ENCODE data around the gene NRXN3.

NRXN3 gene

DNA sequence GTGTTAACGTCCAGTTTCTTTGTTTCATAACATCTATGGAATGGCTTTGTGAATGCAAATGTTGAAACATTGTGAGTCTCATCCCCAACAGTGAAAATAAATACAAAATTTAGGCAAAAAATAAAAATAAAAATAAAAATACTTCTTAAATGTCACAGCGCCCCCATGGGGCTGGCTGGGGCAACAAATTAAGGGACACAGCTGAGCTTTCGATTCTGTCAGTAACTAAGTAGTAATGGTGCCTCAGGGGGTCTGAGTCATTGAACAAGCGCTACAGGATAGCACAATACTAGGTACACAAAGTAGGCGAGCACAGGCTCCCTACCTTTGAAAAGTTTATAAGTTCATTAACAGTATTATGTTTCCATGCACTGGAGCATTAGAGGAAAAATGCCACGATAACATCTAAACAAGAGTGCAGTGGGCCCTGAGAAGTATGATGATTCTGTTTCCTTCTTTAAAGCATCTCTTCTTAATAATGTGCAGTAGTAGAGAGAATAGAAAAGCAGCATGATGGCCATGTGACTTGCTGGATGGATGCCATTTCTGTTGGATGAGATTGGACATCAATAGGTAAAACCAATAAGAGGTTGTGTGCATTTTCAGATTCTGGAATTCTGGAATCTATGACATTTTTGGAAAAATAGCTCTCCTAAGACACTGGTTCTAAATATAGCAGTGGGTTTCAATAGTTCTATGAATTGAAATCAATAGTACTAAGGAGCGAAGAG is 1374.0 kb downstream of the NRXN3 start:
- no peak for DNase-seq (ENCODE audit: low read depth)

DNA sequence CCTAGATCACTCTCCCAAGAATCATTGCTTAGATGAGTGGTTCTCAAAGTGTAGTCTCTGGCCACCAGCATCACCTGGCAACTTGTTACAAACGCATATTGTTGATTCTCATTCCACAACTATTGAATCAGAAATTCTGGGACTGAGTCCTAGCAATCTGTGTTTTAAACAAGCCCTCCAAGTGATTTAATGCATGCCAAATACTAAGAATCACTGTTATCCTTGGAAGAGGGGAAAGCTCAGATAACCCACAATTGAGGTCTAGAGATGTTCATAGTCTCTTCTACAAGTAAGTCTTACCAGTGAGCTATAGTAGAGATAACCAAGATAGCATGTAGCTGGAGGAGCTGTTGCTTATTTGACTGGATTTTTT is 1374.5 kb downstream of the NRXN3 start:
- DNase-seq (ENCODE audit: low read depth): no peak

GRCh38 chr14:79548836-79549235 is 1378.7 kb downstream of the NRXN3 start:
- DNase-seq (ENCODE audit: low read depth): no peak

DNA sequence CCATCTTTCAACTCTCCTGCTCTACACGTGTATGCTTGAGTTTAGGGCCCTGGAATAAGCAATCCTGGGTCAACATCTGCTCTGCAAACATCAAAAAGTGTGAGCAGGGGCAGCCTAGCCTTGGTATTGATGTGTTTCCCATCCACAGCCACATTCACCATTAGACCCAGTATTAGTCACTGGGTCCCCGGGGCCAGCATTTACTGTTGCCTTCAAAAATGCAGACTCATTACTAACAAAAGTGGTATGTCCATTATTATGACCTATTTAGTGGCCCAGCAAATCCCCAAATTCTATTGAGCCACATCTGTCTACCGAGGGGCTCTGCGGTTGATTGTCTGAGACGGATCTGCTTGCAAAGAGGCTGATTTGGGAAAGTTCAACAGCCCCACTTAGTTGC is 1379.3 kb downstream of the NRXN3 start:
- DNase-seq (ENCODE audit: low read depth): no peak

DNA sequence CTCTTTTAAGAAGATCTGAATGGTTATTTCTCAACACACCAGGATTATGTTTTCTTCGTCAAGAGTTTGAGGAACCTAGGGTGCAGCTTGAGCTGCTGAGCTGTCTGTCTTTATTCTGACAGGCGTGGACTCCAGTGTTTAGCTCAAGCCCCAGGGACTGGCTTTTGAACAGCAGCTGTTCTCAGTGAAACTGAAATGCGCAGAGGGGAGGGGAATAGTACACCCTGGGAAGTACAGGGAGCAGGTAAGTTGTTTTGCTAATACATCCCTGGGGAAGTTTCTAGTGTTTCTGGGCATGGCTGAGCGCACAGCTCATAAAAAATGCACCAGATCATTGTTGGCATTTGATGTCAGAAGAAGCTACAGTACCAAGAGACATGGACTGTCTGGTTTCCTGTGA is 1381.3 kb downstream of the NRXN3 start:
- no peak for DNase-seq (ENCODE audit: low read depth)

DNA sequence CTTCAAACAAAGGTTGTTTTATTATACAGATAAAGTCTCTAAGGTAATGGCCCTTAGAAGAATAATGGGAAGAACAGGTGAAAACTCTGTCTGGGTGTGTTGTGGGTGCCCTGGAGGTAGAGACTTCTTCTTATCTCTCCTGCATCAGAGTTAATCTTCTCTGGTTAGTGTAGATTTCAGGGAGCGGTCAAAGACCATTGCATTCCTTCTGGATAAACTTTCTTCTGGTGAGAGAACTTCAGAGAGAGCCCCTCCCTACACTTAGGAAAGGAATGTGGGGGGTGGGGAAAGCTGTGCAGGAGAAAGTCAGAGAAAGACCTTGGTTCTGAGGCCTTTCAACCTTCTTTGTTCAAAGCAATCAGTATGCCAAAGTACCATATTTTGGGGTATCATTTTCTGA is 1382.6 kb downstream of the NRXN3 start:
- no peak for DNase-seq (ENCODE audit: low read depth)

- no peak for DNase-seq (ENCODE audit: low read depth)
These were observed 1384.6 kb downstream of the NRXN3 start for GRCh38 chr14:79554816-79555215.

DNA sequence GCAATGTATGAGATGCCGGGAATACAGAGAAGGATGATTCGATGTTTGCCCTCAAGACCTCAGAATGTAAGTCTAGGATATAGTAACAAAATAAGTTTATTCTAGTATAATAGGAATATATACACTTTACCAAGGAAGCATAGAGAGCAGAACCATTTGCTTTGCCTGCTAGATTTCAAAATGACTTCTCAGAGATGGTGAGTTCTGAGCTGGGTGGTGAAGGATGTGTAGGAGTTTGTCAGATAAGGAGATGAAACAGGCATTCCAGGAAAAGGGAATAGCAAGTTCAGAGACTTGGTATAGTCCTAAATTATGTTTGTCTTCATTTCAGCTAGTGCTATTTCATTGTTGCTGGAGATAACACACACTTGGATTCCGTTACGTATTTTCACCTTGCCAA is 1385.3 kb downstream of the NRXN3 start:
- no peak for DNase-seq (ENCODE audit: low read depth)

DNA sequence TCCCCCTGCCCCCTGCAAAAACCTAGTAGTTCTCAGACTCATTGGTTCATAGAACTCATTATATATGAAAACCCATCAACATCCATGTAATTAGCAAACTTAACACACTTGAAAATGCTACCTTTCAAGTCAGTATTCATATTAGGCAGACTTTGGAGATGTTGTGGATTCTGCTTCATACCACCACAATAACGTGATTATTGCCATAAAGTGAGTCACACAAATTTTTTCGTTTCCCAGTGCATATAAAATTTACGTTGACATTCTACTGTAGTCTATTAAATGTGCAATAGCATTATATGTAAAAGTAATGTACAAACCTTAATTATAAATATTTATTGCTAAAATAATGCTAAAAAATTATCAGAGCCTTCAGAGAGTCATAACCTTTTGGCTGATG is 1387.1 kb downstream of the NRXN3 start:
- DNase-seq (ENCODE audit: low read depth): no peak

- DNase-seq (ENCODE audit: low read depth): no peak
These were observed 1392.0 kb downstream of the NRXN3 start for GRCh38 chr14:79562185-79562584.

- DNase-seq (ENCODE audit: low read depth): no peak
These were observed 1394.2 kb downstream of the NRXN3 start for GRCh38 chr14:79564371-79564770.

DNA sequence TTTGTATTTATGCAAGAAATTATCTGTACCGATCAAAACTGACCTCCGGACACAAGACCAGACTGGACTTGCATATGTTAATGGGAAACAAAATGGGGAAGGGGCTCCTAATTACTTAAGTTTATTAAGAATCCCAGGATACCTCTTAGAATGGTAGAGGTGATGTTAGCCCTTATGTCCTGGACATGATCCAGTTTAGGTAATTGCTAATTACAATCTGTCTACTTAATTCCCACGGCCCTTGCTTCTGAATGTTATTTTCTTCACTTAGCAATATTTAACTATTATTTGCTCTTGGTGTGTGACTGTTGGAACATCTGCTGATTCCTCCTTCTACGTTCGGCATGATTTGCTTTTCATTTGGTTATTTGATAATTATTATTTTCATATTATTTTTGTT is 1397.1 kb downstream of the NRXN3 start:
- no peak for DNase-seq (ENCODE audit: low read depth)

GRCh38 chr14:79568594-79568993 is 1398.4 kb downstream of the NRXN3 start:
- no peak for DNase-seq (ENCODE audit: low read depth)

DNA sequence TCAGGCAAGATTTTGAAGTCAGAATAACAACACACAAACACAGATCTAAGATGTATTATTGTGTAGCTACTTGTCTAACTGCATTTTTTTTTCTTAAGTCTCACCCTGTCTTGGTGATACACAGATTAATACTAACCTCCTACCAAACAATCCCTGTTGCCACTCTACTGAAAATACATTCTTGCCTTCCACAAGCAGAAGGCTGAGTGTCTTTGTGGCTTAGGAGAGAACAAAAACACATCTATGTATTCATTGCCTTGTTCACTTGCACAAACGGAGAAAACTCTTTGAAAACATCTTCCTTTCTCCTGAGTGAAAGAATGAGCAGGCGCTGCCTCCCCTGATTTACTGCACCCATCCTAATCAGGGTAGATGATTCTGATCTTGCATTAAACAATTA is 1398.9 kb downstream of the NRXN3 start:
- DNase-seq (ENCODE audit: low read depth): no peak

GRCh38 chr14:79570648-79571047 is 1400.5 kb downstream of the NRXN3 start:
- DNase-seq (ENCODE audit: low read depth): no peak

DNA sequence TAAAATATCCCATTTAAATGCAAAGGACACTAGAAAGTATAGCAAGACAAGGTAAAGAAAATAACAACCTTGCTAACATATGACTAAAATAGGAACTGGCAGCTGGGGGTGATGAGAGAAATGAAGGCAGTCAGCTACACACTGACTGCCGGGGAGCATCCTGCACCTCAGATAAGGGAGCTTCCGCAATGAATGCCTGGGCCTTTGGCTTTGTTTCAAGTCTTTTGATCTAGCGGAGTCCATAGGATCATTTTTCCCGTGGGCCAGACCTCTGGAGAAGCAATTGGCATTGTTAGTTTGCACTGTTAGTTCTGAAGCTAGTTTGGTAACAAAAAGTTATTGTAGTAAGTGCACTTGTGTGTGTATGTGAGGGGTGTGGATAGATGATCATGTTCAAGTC is 1401.2 kb downstream of the NRXN3 start:
- no peak for DNase-seq (ENCODE audit: low read depth)

DNA sequence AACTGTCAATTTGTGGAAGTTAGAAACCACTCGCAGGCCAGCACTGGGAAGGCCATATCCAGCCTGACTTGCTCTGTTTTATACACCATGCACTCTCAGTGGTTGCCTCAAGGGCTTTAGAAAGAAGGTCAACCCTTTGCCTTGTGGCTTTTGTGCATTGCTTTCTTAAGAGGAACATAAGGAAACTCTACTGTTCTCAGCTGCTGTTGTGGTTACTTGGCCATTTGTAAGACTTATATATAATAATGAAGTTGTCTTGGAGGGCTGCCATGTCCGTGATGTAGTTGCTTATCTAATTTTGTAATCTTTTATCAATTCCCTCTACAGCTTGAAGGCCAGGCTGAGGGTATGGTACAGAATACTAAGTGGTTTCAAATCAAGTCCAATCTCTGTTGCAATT is 1403.3 kb downstream of the NRXN3 start:
- no peak for DNase-seq (ENCODE audit: low read depth)

- no peak for DNase-seq (ENCODE audit: low read depth)
These were observed 1404.9 kb downstream of the NRXN3 start for GRCh38 chr14:79575032-79575431.

- DNase-seq (ENCODE audit: low read depth): no peak
These were observed 1406.3 kb downstream of the NRXN3 start for GRCh38 chr14:79576424-79576823.

- DNase-seq (ENCODE audit: low read depth): no peak
These were observed 1408.3 kb downstream of the NRXN3 start for GRCh38 chr14:79578470-79578869.

- no peak for DNase-seq (ENCODE audit: low read depth)
These were observed 1410.2 kb downstream of the NRXN3 start for GRCh38 chr14:79580414-79580813.

GRCh38 chr14:79580906-79581305 is 1410.7 kb downstream of the NRXN3 start:
- no peak for DNase-seq (ENCODE audit: low read depth)

- no peak for DNase-seq (ENCODE audit: low read depth)
These were observed 1411.9 kb downstream of the NRXN3 start for GRCh38 chr14:79581912-79582576.
